ENCODE results near the gene HDGFL2.
"Not testable (repeated sequence)": the region's sequence is repeated elsewhere in the genome, so short reads cannot be mapped to it uniquely, and the experiment has no call there.

HDGFL2 gene

DNA sequence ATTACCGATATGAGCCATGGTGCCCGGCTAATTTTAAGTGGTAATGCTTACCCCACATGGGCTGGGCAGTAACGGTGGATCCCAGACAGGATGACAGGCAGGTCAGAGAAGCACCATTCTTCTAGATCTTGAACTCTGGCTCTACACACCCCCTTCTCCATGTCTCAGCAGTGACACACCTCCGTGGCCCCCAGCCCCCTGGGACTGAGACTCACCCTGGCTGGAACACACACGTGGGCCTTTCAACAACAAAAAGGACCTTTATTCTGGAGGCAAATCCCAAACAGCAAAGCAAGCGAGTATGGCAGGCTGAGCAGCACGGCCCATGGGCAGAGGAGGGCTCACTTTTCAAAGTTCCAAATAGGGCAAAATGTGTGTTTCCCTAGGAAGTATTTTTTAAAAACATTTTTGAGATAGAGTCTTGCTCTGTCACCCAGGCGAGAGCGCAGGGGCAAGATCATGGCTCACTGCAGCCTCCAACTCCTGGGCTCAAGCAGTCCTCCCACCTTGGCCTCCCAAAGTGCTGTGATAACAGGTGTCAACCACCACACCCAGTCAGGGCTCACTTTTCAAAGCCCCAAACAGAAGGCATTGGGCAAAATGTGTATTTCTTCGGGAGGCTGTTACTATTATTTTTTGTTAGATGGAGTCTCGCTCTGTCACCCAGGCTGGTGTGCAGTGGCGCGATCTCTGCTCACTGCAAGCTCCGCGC lies 50.4 kb downstream of the HDGFL2 start:
- no peaks in the 10 kb centered on the region for H3K36me3 ChIP-seq (ENCODE audit: control insufficient read depth, insufficient read depth, low read length, severe bottlenecking)
- no peaks in the 10 kb centered on the region for H3K27me3 ChIP-seq (replicated peaks; ENCODE audit: control insufficient read depth, insufficient read depth, low read length)
- no peak for DNase-seq (ENCODE audit: low read depth)
- peaks cover 51% of the 10 kb centered on the region for H3K4me1 ChIP-seq (ENCODE audit: control insufficient read depth, insufficient read depth, low read length)
- H3K9ac ChIP-seq (ENCODE audit: low read length): peak overlapping the region; percentile 81
- peak overlapping the region; percentile 42 for H3K4me3 ChIP-seq (ENCODE audit: low read length)
- H3K9me3 ChIP-seq (ENCODE audit: control insufficient read depth, low read length): no peaks in the 10 kb centered on the region

DNA sequence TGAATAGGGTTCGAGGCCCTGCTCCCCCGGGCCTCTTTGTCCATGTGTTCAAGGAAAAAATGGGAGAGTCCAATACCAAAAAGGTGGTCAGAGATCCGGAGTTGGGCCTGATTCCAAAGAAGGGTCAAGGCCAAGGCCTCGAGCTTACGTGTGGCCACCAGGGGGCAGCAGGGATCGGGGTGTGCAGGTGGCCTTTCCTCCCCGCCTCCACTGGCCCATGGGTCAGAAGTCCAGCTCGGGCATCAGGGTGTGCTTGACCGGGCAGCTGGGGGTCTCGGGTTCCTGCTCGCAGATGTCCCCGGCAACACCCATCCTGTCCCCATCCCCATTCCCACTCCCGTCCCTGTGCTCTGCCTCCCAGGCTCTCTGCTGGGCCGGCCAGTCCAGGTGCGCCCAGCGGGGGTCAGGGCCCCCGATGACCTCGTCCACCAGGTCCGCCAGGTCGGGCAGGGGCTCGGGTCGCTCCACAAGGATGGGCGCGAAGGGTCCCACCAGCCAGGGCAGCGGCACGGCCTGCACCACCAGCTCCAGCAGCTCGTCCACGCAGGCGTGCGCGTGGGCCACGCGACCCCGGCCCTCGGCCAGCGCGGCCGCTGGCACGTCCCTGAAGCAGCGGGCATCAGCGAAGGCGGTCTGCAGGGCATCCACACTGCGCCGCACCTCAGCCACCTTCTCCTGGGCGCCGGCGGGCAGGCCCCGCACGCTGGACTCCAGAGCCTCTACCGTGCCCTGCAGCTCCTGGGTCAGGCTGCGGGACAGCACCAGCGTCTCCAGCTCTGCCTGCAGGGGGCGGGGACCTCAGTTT lies 51.4 kb downstream of the HDGFL2 start:
- Histone ChIP-seq H3K9me3 (ENCODE audit: control insufficient read depth, low read length) (no peaks in the 10 kb centered on the region), H3K4me3 (ENCODE audit: low read length) (no peak overlapping the region), H3K4me1 (ENCODE audit: control insufficient read depth, insufficient read depth, low read length) (peaks cover 45% of the 10 kb centered on the region), H3K36me3 (ENCODE audit: control insufficient read depth, insufficient read depth, low read length, severe bottlenecking) (no peaks in the 10 kb centered on the region), H3K9ac (ENCODE audit: low read length) (peak overlapping the region; percentile 81), H3K27me3 (replicated peaks; ENCODE audit: control insufficient read depth, insufficient read depth, low read length) (no peaks in the 10 kb centered on the region)
- peak; percentile 49 for DNase-seq (ENCODE audit: low read depth)

DNA sequence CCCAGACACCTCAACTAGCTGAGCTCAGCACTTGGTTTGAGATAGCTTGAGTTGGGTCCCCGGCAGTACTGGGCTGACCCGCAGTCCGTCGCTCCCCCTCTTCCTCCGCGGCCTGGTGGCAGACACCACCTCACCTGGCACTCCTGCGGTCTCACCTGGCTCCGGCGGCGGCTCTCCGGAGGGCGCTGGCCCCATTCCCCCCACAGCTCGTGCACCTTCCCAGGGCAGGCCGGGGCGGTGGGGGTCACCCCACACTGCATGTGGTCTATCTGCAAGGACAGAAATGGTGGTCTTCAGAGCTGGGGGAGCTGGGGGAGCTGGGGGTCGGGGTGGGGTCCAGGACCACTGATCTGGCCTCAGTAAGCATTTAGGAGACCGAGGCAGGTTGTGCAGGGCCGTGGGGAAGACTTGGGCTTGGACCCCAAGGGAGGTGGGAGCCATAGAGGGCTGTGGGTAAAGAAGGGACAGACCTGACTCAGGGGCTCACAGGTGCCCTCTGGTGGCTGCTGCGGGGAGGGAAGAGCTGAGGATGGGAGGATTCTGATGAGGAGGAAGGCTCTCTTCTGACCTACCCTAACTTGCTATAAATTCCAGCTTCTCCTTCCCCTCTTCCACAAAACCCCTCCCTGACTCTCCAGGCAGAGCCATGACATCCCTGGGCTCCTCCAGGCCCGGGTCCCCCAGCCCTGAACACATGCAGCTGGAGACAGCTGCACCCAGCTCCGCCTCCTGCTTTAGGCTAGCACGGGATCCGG lies 52.9 kb downstream of the HDGFL2 start:
- Histone ChIP-seq H3K9me3 (ENCODE audit: control insufficient read depth, low read length) (no peaks in the 10 kb centered on the region), H3K27me3 (replicated peaks; ENCODE audit: control insufficient read depth, insufficient read depth, low read length) (no peaks in the 10 kb centered on the region), H3K4me3 (ENCODE audit: low read length) (no peak overlapping the region), H3K4me1 (ENCODE audit: control insufficient read depth, insufficient read depth, low read length) (peaks cover 31% of the 10 kb centered on the region), H3K9ac (ENCODE audit: low read length) (no peak overlapping the region), H3K36me3 (ENCODE audit: control insufficient read depth, insufficient read depth, low read length, severe bottlenecking) (no peaks in the 10 kb centered on the region)
- peak; percentile 67 for DNase-seq (ENCODE audit: low read depth)

DNA sequence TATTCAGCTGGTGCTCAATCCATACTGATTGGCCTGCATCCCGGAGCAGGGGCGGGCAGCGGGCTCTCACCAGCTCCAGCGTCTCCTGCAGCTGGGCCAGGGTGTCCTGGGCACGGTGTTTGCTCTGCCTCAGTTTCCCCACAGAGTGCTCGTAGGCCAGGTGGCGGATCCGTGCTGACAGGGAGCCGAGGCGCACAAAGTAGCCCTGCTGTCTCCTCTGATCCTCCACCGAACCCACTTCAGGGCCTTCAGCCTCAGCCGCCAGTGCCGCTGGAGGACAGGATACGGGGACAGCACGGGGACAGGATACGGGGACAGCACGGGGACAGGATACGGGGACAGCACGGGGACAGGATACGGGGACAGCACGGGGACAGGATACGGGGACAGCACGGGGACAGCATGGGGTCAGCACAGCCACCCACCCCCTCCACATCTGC lies 53.5 kb downstream of the HDGFL2 start:
- Histone ChIP-seq H3K9ac (ENCODE audit: low read length) (no peak overlapping the region), H3K4me3 (ENCODE audit: low read length) (no peak overlapping the region), H3K27me3 (replicated peaks; ENCODE audit: control insufficient read depth, insufficient read depth, low read length) (no peaks in the 10 kb centered on the region), H3K36me3 (ENCODE audit: control insufficient read depth, insufficient read depth, low read length, severe bottlenecking) (no peaks in the 10 kb centered on the region), H3K9me3 (ENCODE audit: control insufficient read depth, low read length) (no peaks in the 10 kb centered on the region), H3K4me1 (ENCODE audit: control insufficient read depth, insufficient read depth, low read length) (peaks cover 29% of the 10 kb centered on the region)
- DNase-seq (ENCODE audit: low read depth): no peak

DNA sequence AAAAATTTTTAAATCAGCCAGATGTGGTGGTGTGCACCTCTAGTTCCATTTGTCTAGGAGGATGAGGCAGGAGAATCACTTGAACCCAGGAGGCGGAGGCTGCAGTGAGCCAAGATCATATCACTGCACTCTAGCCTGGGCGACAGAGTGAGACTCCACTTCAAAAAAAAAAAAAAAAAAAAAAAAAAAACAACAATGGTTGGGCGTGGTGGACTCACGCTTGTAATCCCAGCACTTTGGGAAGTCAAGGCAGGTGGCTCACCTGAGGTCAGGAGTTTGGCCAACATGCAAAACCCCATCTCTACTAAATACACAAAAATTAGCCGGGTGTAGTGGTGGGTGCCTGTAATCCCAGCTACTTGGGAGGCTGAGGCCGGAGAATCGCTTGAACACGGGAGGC lies 55.3 kb downstream of the HDGFL2 start:
- not testable (repeated sequence) for H3K36me3 ChIP-seq (ENCODE audit: control insufficient read depth, insufficient read depth, low read length, severe bottlenecking); H3K4me3 ChIP-seq (ENCODE audit: low read length); H3K27me3 ChIP-seq (replicated peaks; ENCODE audit: control insufficient read depth, insufficient read depth, low read length); H3K9ac ChIP-seq (ENCODE audit: low read length); DNase-seq (ENCODE audit: low read depth); H3K9me3 ChIP-seq (ENCODE audit: control insufficient read depth, low read length)
- H3K4me1 ChIP-seq (ENCODE audit: control insufficient read depth, insufficient read depth, low read length): peaks cover 12% of the 10 kb centered on the region

DNA sequence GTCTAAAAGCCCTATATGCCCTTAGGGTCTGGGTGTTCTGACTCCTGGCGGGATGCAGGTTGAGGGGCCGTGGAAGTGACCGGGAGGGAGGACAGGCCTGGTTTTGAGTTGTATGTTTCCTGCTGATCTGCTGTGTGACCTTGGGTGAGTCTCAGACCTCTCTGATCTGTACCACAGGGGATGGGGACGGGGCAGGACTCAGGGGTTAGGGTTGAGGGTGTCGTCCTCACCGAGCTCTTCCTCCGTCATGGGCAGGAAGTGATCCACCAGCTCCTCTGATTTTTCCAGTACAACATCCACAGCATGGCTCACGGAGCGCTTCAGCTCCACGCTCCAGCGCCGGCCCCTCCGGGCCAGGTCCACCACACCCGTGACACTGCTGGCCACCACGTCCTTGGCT lies 56.7 kb downstream of the HDGFL2 start:
- Histone ChIP-seq H3K27me3 (replicated peaks; ENCODE audit: control insufficient read depth, insufficient read depth, low read length) (no peaks in the 10 kb centered on the region), H3K4me3 (ENCODE audit: low read length) (no peak overlapping the region), H3K4me1 (ENCODE audit: control insufficient read depth, insufficient read depth, low read length) (no peaks in the 10 kb centered on the region), H3K9ac (ENCODE audit: low read length) (no peak overlapping the region), H3K36me3 (ENCODE audit: control insufficient read depth, insufficient read depth, low read length, severe bottlenecking) (no peaks in the 10 kb centered on the region), H3K9me3 (ENCODE audit: control insufficient read depth, low read length) (no peaks in the 10 kb centered on the region)
- no peak for DNase-seq (ENCODE audit: low read depth)

DNA sequence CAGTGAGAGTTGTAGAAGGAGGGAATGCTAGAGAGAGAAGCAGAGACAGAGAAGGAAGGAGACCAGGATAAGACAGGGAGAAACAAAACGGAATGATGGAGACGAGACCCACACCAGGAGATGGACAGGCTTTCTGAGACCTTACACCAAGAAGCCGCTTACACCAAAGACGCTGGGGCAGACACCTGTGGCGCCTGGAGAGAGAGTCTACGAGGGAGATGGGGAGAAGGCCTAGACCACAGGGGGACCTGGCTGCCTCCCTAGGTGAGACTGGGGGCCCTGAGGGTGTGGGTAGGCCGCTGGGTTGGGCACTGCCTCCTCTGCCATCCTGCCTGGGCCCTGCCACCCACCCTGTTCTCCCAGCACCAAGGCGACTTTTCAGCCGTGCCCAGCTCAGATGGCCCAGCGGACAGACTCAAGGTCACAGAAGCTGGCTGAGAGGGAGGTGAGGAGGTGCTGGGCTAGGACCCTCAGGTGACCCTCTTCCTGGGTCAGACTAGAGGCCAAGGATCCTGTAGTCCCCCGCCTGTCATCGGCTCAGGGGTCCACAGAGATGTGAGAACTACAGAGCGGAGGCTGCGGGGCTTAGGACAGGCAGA lies 57.9 kb downstream of the HDGFL2 start:
- no peak overlapping the region for H3K4me3 ChIP-seq (ENCODE audit: low read length)
- H3K9ac ChIP-seq (ENCODE audit: low read length): no peak overlapping the region
- no peak for DNase-seq (ENCODE audit: low read depth)
- H3K4me1 ChIP-seq (ENCODE audit: control insufficient read depth, insufficient read depth, low read length): peaks cover 2% of the 10 kb centered on the region
- no peaks in the 10 kb centered on the region for H3K9me3 ChIP-seq (ENCODE audit: control insufficient read depth, low read length)
- no peaks in the 10 kb centered on the region for H3K36me3 ChIP-seq (ENCODE audit: control insufficient read depth, insufficient read depth, low read length, severe bottlenecking)
- peaks cover 11% of the 10 kb centered on the region for H3K27me3 ChIP-seq (replicated peaks; ENCODE audit: control insufficient read depth, insufficient read depth, low read length)

DNA sequence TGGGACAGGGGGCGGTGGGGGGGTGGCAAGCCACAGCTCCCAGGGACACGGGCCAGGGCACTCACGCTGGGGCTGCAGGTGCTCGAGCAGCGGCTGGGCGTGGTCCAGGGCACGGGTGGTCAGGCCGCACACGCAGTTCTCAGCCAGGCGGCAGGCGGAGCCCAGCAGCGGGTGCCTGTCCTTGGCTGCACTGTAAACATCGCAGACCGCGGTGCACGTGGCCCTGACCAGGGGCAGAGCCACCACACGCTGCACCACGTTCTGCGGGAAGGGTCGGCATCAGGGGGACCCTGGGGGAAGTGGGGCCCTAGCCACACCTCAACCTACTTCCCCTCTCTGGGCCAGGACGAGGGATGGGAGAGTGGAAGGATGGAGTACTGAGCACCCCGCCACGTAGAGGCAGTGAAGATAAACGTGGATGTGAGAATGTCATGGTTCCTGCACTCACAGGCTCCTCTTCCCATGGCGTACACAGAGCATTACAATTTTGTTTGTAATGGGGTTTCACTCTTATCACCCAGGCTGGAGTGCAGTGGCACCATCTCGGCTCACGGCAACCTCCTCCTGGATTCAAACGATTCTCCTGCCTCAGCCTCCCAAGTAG lies 59.6 kb downstream of the HDGFL2 start:
- H3K9me3 ChIP-seq (ENCODE audit: control insufficient read depth, low read length): no peaks in the 10 kb centered on the region
- H3K36me3 ChIP-seq (ENCODE audit: control insufficient read depth, insufficient read depth, low read length, severe bottlenecking): no peaks in the 10 kb centered on the region
- no peak overlapping the region for H3K9ac ChIP-seq (ENCODE audit: low read length)
- H3K4me1 ChIP-seq (ENCODE audit: control insufficient read depth, insufficient read depth, low read length): peaks cover 8% of the 10 kb centered on the region
- H3K27me3 ChIP-seq (replicated peaks; ENCODE audit: control insufficient read depth, insufficient read depth, low read length): peaks cover 25% of the 10 kb centered on the region
- H3K4me3 ChIP-seq (ENCODE audit: low read length): no peak overlapping the region
- no peak for DNase-seq (ENCODE audit: low read depth)

DNA sequence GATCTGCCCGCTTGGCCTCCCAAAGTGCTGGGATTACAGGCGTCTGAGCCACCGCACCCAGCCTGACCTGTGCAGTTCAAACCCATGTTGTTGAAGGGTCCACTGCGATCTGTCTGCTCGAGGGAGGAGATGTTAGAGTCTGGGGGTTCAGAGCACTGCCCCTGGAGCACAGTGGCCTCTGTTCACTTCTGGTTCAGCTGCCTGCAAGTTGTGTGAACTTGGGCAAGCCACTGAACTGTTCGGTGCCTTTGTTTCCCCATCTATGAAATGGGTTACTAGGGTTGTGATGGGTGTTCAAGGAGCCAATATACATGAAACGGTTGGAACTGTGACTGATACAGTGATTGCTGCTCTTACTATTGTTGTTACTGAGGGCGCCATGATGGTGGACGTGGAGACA lies 61.2 kb downstream of the HDGFL2 start:
- Histone ChIP-seq H3K9me3 (ENCODE audit: control insufficient read depth, low read length) (no peaks in the 10 kb centered on the region), H3K36me3 (ENCODE audit: control insufficient read depth, insufficient read depth, low read length, severe bottlenecking) (no peaks in the 10 kb centered on the region), H3K4me1 (ENCODE audit: control insufficient read depth, insufficient read depth, low read length) (peaks cover 13% of the 10 kb centered on the region), H3K9ac (ENCODE audit: low read length) (no peak overlapping the region), H3K4me3 (ENCODE audit: low read length) (no peak overlapping the region), H3K27me3 (replicated peaks; ENCODE audit: control insufficient read depth, insufficient read depth, low read length) (peaks cover 36% of the 10 kb centered on the region)
- DNase-seq (ENCODE audit: low read depth): no peak

DNA sequence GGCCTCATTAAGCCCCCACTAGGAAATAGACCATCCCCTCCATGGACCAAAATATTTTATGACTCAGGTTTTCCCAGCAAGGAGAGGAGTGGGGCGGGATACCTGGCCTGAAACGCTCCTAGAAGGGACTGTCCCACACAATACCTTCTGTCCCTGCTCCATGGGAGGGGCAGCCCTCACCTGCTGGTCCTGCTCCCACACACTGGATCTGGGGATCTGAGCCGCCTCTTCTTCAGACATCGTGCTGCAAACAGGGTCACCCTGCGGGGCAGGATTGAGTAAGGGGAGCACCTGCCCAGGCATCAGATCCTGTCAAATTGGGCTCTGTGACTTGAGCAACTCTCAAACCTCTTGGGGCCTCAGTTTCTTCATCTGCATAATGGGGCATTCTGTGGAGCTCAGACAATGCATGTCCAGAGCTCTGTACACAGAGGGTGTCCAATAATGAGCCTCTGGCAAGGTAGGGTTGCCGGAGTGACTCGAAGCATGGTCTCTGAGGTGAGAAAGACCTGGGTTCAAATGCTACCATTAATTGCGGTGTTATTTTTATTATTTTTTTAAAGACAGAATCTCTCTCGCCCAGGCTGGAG lies 61.8 kb downstream of the HDGFL2 start:
- no peak for DNase-seq (ENCODE audit: low read depth)
- Histone ChIP-seq H3K9ac (ENCODE audit: low read length) (no peak overlapping the region), H3K36me3 (ENCODE audit: control insufficient read depth, insufficient read depth, low read length, severe bottlenecking) (no peaks in the 10 kb centered on the region), H3K4me1 (ENCODE audit: control insufficient read depth, insufficient read depth, low read length) (peaks cover 13% of the 10 kb centered on the region), H3K9me3 (ENCODE audit: control insufficient read depth, low read length) (no peaks in the 10 kb centered on the region), H3K4me3 (ENCODE audit: low read length) (peak overlapping the region; percentile 74), H3K27me3 (replicated peaks; ENCODE audit: control insufficient read depth, insufficient read depth, low read length) (peaks cover 42% of the 10 kb centered on the region)

All from adipocyte (in vitro differentiated cells).